HG03439 (cell line): ENCODE measurements around the gene BUD23.
"Not testable (repeated sequence)": the region's sequence is repeated elsewhere in the genome, so short reads cannot be mapped to it uniquely, and the experiment has no call there.

ENCODE experiments used
- ATAC-seq: cut with Tn5 transposase; IDR thresholded peaks from one replicate; pipeline ENCODE4 v1.9.1; 2021; ENCODE audit warnings: mild to moderate bottlenecking, moderate library complexity; ENCODE audit not compliant: unreplicated experiment

The BUD23 gene

DNA sequence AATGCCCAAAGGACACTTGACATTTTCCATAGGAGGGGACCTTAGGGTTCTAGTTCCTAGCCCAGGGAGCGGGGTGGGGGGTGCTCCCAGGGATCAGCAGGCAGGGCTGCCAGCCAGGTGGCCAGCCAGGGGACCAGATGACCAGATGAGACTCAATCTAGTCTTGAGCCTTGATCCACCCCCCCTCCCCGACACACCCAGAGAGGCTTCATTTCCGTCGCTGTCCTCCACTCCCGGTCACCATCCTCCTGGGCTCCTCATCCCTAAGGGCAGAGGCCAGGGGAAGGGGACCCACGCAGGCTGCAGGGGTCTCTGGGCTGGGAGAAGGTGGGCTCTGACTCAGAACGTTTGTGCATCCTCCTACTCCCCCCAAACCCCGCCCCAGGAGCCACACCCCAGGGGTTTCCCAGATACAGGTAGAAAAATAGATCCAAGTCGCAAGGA lies 35.1 kb downstream of the BUD23 start:
- no peak for ATAC-seq

DNA sequence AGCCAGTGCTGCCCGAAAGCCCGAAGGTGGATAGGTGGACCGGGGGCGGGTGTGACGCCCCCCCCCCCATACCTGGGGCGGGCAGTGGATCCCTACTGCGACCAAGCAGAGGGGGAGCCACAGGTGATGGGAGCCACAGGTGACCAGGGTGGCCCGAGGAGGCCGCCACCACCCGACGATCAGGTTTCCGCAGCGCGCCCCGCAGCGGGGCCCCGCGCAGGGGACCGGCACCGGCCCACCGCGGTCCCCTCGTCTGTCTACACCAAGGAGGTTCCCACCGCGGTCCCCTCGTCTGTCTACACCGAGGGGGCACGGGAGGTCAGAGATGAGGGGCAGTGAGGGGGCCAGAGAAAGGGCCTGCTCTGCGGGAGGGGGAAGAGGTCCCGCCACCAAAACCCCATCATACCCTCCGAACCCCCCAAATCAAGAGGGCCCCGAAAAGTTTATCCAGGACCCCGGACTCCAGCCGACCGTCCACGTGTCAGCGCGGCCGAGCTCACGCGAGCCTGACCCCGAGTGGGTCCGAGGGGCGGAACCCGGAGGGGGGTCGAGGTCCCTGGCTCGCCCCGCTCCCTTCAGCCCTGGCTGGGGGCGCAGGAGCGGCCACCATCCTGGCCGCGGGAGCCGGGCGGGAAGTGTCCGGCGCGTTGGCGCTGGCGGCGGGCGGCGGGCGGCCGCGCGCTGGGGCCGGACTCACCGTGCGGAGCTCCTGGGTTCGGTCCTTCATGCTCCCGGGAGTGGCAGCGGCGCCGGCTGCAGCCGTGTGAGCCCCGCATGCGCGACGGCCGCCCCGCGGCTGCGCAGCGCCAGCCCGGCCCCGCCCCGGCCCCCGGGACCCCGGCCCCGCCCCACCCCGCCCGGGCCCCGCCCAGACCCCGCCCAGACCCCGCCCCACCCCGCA lies 35.8 kb downstream of the BUD23 start, which contains the start of gene STX1A:
Gene STX1A, minus strand, starts transcription at position 765 of the 901 bp plus-strand sequence. Its CDS starts 38 bp downstream, at position 727.
- ATAC-seq = peak; percentile 62

GRCh38 chr7:73719806-73720169 lies 36.4 kb downstream of the BUD23 start:
- ATAC-seq = no peak

GRCh38 chr7:73720443-73720842 lies 37.0 kb downstream of the BUD23 start:
- not testable (repeated sequence) for ATAC-seq

GRCh38 chr7:73721377-73721817 lies 38.0 kb downstream of the BUD23 start:
- ATAC-seq = no peak

GRCh38 chr7:73722182-73722581 lies 38.8 kb downstream of the BUD23 start:
- ATAC-seq = not testable (repeated sequence)

- ATAC-seq = no peak
Observed at GRCh38 chr7:73722785-73723184, 39.4 kb downstream of the BUD23 start.

DNA sequence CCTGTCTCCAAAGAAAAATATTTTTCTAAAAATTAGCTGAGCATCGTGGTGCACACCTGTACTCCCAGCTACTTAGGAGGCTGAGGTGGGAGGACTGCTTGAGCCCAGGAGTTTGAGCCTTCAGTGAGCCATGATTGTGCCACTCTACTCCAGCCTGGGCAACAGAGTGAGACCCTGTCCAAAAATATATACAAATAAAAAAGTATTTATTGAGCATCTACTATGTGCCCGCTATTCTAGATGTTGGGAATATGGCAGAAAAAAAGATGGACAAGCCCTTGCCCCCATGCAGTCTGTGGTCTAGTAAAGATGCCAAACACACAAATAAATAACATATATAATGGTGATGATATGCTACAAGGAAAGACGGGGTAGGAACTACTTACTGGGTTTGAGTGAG lies 40.4 kb downstream of the BUD23 start:
- ATAC-seq = no peak

DNA sequence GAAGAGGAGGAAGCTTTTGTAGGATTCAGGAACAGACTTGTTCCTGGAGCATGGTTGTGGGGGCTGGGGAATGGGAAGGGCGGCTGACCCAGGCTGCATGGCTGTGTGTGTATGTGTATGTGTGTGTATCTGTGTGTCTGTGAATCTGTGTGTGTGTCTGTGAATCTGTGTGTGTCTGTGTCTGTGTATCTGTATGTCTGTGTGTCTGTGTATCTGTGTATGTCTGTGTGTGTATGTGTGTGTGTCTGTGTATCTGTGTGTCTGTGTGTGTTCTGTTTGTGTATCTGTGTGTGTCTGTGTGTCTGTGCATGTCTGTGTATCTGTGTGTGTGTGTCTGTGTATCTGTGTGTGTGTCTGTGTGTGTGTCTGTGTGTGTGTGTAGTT lies 42.7 kb downstream of the BUD23 start:
- ATAC-seq = no peak

DNA sequence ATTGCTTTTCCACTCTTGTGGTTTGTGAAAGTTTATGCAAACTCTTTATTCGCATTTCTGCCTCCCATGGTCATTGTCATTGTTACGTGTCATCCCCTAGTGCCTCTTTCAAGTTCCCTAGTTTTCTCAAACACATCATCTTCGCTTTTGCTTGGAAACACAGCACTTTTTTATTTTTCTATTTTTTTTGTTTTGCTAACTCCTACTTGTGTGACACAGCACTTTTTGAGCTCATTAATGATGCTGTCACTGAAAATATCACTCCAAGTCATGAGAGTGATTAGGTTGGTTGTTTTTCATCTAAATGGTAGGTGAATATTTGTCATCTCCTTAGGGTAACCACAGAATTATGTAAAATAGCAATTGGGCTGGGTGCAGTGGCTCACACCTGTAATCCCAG lies 44.6 kb downstream of the BUD23 start:
- no peak for ATAC-seq

DNA sequence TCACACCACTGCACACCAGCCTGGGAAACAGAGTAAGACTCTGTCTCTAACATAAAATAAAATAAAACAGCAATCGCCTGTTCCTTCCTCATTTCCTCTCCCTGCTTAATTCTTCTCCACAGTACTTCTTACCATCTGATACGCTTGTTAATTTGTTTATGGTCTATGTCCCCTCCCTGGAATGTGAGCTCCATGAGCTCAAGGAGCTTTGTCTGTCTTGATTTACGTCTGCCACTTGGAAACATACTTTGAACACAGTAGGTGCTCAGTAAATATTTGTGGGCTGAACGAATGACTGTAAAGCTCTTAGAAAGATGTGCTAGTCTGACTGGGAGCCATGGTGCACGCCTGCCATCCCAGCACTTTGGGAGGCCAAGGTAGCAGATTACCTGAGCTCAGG lies 45.2 kb downstream of the BUD23 start:
- ATAC-seq = no peak

- ATAC-seq = no peak
Observed at GRCh38 chr7:73730485-73730884, 47.1 kb downstream of the BUD23 start.

- no peak for ATAC-seq
Observed at GRCh38 chr7:73732397-73732796, 49.0 kb downstream of the BUD23 start.

DNA sequence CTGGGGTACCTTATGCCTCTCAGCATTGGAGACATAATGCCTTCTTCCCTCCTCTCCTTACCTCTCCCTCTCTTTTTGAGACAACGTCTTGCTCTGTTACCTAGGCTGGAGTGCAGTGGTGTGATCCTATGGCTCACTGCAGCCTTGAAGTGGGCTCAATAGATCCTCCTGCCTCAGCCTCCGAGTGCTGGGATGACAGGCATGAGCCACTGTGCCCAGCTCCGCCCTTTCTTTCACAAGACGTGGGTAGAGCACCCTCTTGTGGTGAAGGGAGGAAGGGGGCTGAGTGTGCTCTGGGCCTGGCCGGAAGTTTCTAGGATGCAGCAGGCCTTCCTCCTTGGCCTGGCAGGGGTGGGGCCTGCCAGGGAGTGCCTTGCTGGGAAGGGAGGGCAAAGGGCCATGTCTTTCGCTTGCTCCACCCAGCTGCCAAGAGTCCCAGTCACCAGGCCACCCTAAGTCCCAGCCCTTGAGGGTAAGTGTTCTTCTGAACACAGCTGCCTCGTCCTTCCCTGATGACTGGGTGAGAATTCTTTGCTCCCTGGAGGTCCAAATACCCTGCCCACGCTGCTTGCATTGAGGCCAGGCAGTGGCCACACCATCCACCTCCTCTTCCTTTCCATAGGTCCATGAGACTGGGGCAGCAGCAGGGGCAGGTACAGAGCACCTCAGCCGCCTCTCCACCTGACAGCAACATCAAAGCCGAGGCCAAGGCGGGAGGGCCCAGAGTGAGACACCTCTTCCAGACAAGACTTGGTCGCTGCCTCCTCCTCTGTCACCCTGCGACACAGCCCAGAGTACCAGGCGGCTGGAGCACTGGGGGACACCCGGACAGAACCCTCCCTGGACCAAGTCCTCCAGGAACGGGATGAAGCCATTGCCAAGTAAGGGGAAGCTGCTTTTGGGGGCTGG lies 51.5 kb downstream of the BUD23 start:
- ATAC-seq = no peak

GRCh38 chr7:73735528-73735905 lies 52.1 kb downstream of the BUD23 start:
- no peak for ATAC-seq

DNA sequence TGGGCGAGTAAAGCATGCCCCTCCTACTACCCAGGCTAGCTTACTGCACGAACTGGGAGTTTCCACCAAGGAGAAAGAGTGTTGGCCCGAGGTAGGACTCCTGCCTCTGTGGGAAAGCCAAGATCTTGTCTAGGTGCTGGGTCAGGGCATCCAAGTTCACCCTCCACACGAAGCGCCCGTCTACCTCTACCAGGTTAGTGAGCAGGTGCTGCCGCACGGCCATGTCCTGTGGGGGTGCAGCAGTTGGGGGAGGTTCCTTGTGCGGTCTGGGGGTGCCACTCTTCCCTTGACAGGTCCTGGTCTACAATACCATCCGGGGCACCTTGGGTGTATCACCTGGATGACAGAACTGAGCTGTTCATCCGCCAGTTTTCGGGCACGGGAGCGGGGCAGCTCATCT lies 53.5 kb downstream of the BUD23 start:
- ATAC-seq = no peak

GRCh38 chr7:73737491-73738219 lies 54.3 kb downstream of the BUD23 start:
- no peak for ATAC-seq

DNA sequence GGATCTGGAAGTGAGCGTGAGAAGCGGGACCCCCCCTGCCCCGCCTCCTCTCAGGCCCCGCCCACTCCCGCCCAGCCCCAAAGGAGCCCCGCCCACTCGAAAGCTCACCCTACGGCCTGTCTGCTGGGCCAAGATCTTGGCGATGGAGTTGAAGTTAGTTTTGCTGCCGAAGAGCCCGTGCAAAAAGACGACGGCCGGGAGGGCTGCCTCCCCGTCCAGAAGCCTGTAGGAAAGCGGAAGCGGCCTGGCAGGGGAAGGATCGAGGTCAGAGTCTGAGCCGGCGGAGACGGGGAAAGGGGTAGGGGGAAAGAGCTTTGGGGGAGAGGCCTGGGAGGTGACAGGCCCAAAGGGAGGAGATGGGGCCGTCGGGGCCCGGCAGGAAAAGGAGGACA lies 54.8 kb downstream of the BUD23 start:
- no peak for ATAC-seq

DNA sequence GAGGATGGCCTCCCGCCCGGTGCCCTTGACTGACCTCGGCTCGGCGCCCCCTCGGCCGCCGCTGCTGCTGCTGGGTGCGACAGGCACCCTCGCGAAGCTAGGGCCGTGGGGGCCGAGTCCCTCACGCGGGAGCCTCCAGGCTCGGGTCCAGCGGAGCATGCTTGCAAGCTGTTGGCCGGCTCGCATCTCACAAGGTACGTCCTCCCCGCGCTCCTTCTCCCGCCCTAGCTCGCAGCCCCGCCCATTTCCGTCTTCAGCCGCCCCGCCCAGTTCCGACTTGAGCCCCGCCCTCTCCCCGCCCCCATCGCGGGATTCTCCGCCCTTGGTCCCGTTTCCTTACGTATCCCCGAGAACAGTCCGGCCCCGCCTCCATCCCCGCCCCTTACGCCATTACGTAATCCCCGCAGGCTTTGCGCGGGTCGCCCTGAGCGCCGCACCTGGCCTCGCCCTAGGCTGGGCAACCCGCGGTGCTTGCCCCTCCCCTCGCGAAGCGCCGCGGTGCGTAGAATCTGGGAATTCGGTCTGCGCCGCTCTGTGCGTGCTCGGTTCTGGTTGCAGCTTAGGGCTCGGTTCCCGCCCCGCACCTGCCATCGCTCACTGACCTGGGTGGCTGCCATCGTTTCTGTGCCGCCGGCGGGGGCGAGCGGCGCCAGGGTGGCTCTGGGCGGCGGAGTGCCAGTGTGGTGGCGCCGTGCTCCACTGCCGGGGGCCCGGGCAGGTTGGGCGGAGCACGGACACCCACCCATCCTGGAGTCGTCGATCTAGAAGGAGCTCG lies 55.4 kb downstream of the BUD23 start, which contains the start of gene ABHD11:
Gene ABHD11, minus strand, starts transcription at position 191 of the 775 bp plus-strand sequence. Its CDS starts 32 bp downstream, at position 159.
- peak; percentile 83 for ATAC-seq

DNA sequence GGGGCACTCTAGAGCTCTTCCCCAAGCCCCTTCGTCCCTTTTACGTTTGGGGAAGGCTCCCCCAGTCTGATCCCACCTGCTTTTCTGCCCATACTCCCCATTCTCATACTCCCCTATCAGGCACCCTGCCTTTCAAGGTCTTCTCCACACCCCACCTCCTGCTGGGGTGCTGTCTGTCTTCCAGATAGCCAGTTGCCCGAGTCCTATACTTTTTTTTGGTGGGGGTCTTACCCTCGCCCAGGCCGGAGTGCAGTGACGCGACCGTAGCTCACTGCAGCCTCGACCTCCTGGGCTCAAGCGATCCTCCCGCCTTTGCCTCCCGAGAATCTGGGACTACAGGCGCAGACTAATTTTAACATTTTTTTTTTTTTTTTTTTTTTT lies 56.0 kb downstream of the BUD23 start:
- ATAC-seq = no peak
